HepG2 (cell line): Measurements from ENCODE around the gene SPINK4. TPM values are rescaled to one million over a fixed set of nuclear protein-coding genes. Genes with fewer than 3 reads are reported as not detected.
A peak's percentile ranks its signal among the peaks of the same experiment; 100 is the strongest.

Experiments used
- ATAD3A ChIP-seq: sonication (generic); formaldehyde crosslinking; IDR thresholded peaks from 2 replicates; pipeline ENCODE4 v1.4.0; 2020; ENCODE audit warnings: missing genetic modification reagents
- CERS6 ChIP-seq: sonication (generic); formaldehyde crosslinking; IDR thresholded peaks from 2 replicates; pipeline ENCODE4 v1.5.0; 2020; ENCODE audit warnings: missing genetic modification reagents
- E2F2 ChIP-seq: sonication (generic); formaldehyde crosslinking; IDR thresholded peaks from 2 replicates; pipeline ENCODE4 v1.4.0; 2020; ENCODE audit warnings: missing genetic modification reagents, borderline replicate concordance
- EEA1 ChIP-seq: sonication (generic); formaldehyde crosslinking; IDR thresholded peaks from 2 replicates; pipeline ENCODE4 v1.5.1; 2020; ENCODE audit warnings: mild to moderate bottlenecking, missing genetic modification reagents, borderline replicate concordance
- EED ChIP-seq: sonication (generic); formaldehyde crosslinking; IDR thresholded peaks from 2 replicates; pipeline ENCODE4 v1.5.0; 2020; ENCODE audit warnings: mild to moderate bottlenecking, missing genetic modification reagents
- GFI1 ChIP-seq: sonication (generic); formaldehyde crosslinking; IDR thresholded peaks from 2 replicates; pipeline ENCODE4 v1.5.0; 2020; ENCODE audit warnings: missing genetic modification reagents, mild to moderate bottlenecking, borderline replicate concordance
- HINFP ChIP-seq: sonication (generic); formaldehyde crosslinking; IDR thresholded peaks from 2 replicates; pipeline ENCODE4 v1.4.0; 2020; ENCODE audit warnings: low read depth, mild to moderate bottlenecking, missing genetic modification reagents
- KLF13 ChIP-seq: sonication (generic); formaldehyde crosslinking; IDR thresholded peaks from 2 replicates; pipeline ENCODE4 v1.4.0; 2020; ENCODE audit warnings: mild to moderate bottlenecking, missing genetic modification reagents
- LBX2 ChIP-seq: sonication (generic); formaldehyde crosslinking; IDR thresholded peaks from 2 replicates; pipeline ENCODE4 v1.5.0; 2020; ENCODE audit warnings: missing genetic modification reagents, mild to moderate bottlenecking, borderline replicate concordance
- NFE2L1 ChIP-seq: sonication (generic); formaldehyde crosslinking; IDR thresholded peaks from 2 replicates; pipeline ENCODE4 v1.4.0; 2020; ENCODE audit warnings: missing genetic modification reagents, mild to moderate bottlenecking, borderline replicate concordance
- NFIB ChIP-seq: sonication (generic); formaldehyde crosslinking; IDR thresholded peaks from 2 replicates; pipeline ENCODE4 v1.9.0; 2021; ENCODE audit warnings: missing genetic modification reagents, mild to moderate bottlenecking, borderline replicate concordance
- PRPF4 ChIP-seq: fragments of 200-400 bp; formaldehyde crosslinking; IDR thresholded peaks from 2 replicates; pipeline ENCODE4 v1.6.1; 2016; ENCODE audit warnings: low read length, low read depth; ENCODE audit not compliant: poor library complexity, severe bottlenecking
- RFX3 ChIP-seq: IDR thresholded peaks from 2 replicates; pipeline ENCODE4 v1.6.1; 2016; ENCODE audit warnings: missing biosample characterization, missing genetic modification reagents
- RXRA ChIP-seq: sonication (generic); formaldehyde crosslinking; IDR thresholded peaks from 2 replicates; pipeline ENCODE4 v1.5.1; 2020; ENCODE audit warnings: missing genetic modification reagents
- SMARCC2 ChIP-seq: fragments of 450-650 bp; IDR thresholded peaks from 2 replicates; pipeline ENCODE4 v1.6.1; 2017; ENCODE audit warnings: antibody characterized with exemption, mild to moderate bottlenecking
- SNAPC5 ChIP-seq: sonication (generic); formaldehyde crosslinking; IDR thresholded peaks from 2 replicates; pipeline ENCODE4 v1.8.1; 2023; ENCODE audit warnings: mild to moderate bottlenecking, missing genetic modification reagents, borderline replicate concordance
- SPEN ChIP-seq: sonication (generic); formaldehyde crosslinking; IDR thresholded peaks from 2 replicates; pipeline ENCODE4 v1.5.1; 2020; ENCODE audit warnings: low read depth, mild to moderate bottlenecking, missing genetic modification reagents
- TSC22D2 ChIP-seq: sonication (generic); formaldehyde crosslinking; IDR thresholded peaks from 2 replicates; pipeline ENCODE4 v1.5.1; 2020; ENCODE audit warnings: missing genetic modification reagents, mild to moderate bottlenecking, borderline replicate concordance
- ZBTB2 ChIP-seq: sonication (generic); formaldehyde crosslinking; IDR thresholded peaks from 2 replicates; pipeline ENCODE4 v1.8.0; 2022; ENCODE audit warnings: low read depth, missing genetic modification reagents
- ZEB1 ChIP-seq: IDR thresholded peaks from 2 replicates; pipeline ENCODE4 v1.6.1; 2012; ENCODE audit warnings: mild to moderate bottlenecking, low read depth, inconsistent platforms; ENCODE audit not compliant: insufficient replicate concordance
- ZFP41 ChIP-seq: sonication (generic); formaldehyde crosslinking; IDR thresholded peaks from 2 replicates; pipeline ENCODE4 v1.4.0; 2020; ENCODE audit warnings: mild to moderate bottlenecking, missing genetic modification reagents, borderline replicate concordance
- ZMAT3 ChIP-seq: sonication (generic); formaldehyde crosslinking; conservative IDR thresholded peaks from 2 replicates; pipeline ENCODE4 v1.7.0; 2021; ENCODE audit warnings: missing genetic modification reagents
- ZSCAN29 ChIP-seq: sonication (generic); formaldehyde crosslinking; conservative IDR thresholded peaks from 2 replicates; pipeline ENCODE4 v1.4.0; 2020; ENCODE audit warnings: mild to moderate bottlenecking, missing genetic modification reagents
- polyA plus RNA-seq, 8 experiments: library from polyadenylated mRNA; depleted of rRNA in 3 of 8; stranded (reverse) in 7 of 8; unstranded in 1 of 8; fragments of >200 nt; fragmentation: Illumina TruSeq in 4 of 8; extraction: Trizol in 4 of 8; gene quantifications; 2 replicates each; pipeline versions ENCODE4 v1.2.1 to v1.2.3, GENCODE V29; 2011 to 2016; ENCODE audit warnings: low read depth in 4 of 8, missing spikeins in 1 of 8, mixed read lengths in 1 of 8; ENCODE audit not compliant: insufficient read depth in 1 of 8
- total RNA-seq, 5 experiments: library from RNA; depleted of rRNA; stranded (reverse); fragments of >200 nt; fragmentation: Illumina TruSeq; extraction: Trizol; gene quantifications; 2 replicates each; pipeline ENCODE4 v1.2.3, GENCODE V29; 2016; ENCODE audit warnings: low read depth in 1 of 5

The SPINK4 gene
- total and polyA plus RNA-seq, 2 of the 13 experiments (the other 11 are each of a cell fraction or from before 2014, with no cell fraction given): 0.53 to 3.4 TPM

GRCh38 chr9:33290247-33291030, 50.5 kb downstream of the SPINK4 start, which contains the start of gene NFX1 (continued):
- TF ChIP-seq KLF13 (CRISPR knock-in tag) (0 out of 2 replicates have a peak, but pooled peaks have one; percentile 81), EED (CRISPR knock-in tag) (peak; percentile 68; the same call in 1 of the 2 replicates), ATAD3A (no peak), RXRA (peak; percentile 88), SNAPC5 (0 out of 2 replicates have a peak, but pooled peaks have one; percentile 60), ZSCAN29 (CRISPR knock-in tag) (peak; percentile 100), EEA1 (peak; percentile 74; the same call in 1 of the 2 replicates), PRPF4 (no peak), GFI1 (CRISPR knock-in tag) (peak; percentile 67; the same call in 1 of the 2 replicates), CERS6 (CRISPR knock-in tag) (peak; percentile 69; the same call in 1 of the 2 replicates), HINFP (peak; percentile 72; the same call in 1 of the 2 replicates), E2F2 (0 out of 2 replicates have a peak, but pooled peaks have one; percentile 51), ZEB1 (no peak), RFX3 (no peak), NFE2L1 (CRISPR knock-in tag) (no peak), TSC22D2 (CRISPR knock-in tag) (no peak; the same call in 1 of the 2 replicates), ZFP41 (CRISPR knock-in tag) (0 out of 2 replicates have a peak, but pooled peaks have one; percentile 47), LBX2 (CRISPR knock-in tag) (peak; percentile 85; the same call in 1 of the 2 replicates), SPEN (CRISPR knock-in tag) (peak; percentile 92), ZMAT3 (CRISPR knock-in tag) (peak; percentile 94; the same call in 1 of the 2 replicates), ZBTB2 (CRISPR knock-in tag) (peak; percentile 44; the same call in 1 of the 2 replicates), SMARCC2 (no peak), NFIB (no peak)
